H1 (cell line): ENCODE data around the gene ZSCAN10. TPM values are rescaled to one million over a fixed set of nuclear protein-coding genes. Genes with fewer than 3 reads are reported as not detected.

Source experiments
- CTCF ChIA-PET: fragments of 300-600 bp; sonication (Branson Sonifier 250); formaldehyde crosslinking; loops from one replicate; lab custom pipeline; 2021; ENCODE audit not compliant: partially characterized antibody; lab: Charles Lee
- POLR2A ChIA-PET: fragments of 300-600 bp; sonication (Branson Sonifier 250); formaldehyde crosslinking; loops from one replicate; lab custom pipeline; 2021; ENCODE audit warnings: inconsistent platforms; ENCODE audit not compliant: partially characterized antibody; lab: Charles Lee
- DNase-seq, 2 experiments: peaks; one replicate each; pipeline versions ENCODE4 v3.0.0 to v3.0.0-alpha.2; 2010 to 2022; ENCODE audit warnings: low spot score in 2 of 2, low read depth in 1 of 2, mixed read lengths in 1 of 2
- FAIRE-seq: peaks from 2 replicates; lab custom pipeline; 2011; peaks lifted over from hg19 to GRCh38; lab: Jason Lieb, UNC
- H2AFZ ChIP-seq: 2 replicates; pipeline ENCODE4 v1.8.1; 2012; ENCODE audit warnings: low read length, inconsistent platforms
- H2AK5ac ChIP-seq: 2 replicates; pipeline ENCODE4 v1.6.1; 2013; ENCODE audit warnings: low read depth, low read length
- H2BK120ac ChIP-seq: replicated peaks from 2 replicates; pipeline ENCODE3; 2013; ENCODE audit warnings: low read depth, low read length, inconsistent platforms
- H2BK12ac ChIP-seq: 2 replicates; pipeline ENCODE4 v1.6.1; 2013; ENCODE audit warnings: low read depth, low read length
- H2BK15ac ChIP-seq: 2 replicates; pipeline ENCODE4 v1.6.1; 2013; ENCODE audit warnings: low read length
- H2BK20ac ChIP-seq: 2 replicates; pipeline ENCODE4 v1.6.1; 2013; ENCODE audit warnings: low read length
- H2BK5ac ChIP-seq: 2 replicates; pipeline ENCODE4 v1.6.1; 2013; ENCODE audit warnings: low read depth, low read length
- H3K14ac ChIP-seq: 2 replicates; pipeline ENCODE4 v1.6.1; 2013; ENCODE audit warnings: inconsistent platforms; ENCODE audit not compliant: insufficient read length
- H3K18ac ChIP-seq: 2 replicates; pipeline ENCODE4 v1.6.1; 2013; ENCODE audit warnings: low read length; ENCODE audit errors: extremely low read depth
- H3K23ac ChIP-seq: 2 replicates; pipeline ENCODE4 v1.6.1; 2013; ENCODE audit warnings: inconsistent platforms; ENCODE audit not compliant: insufficient read length
- H3K23me2 ChIP-seq: 2 replicates; pipeline ENCODE4 v1.6.1; 2013; ENCODE audit warnings: low read depth, low read length
- H3K27ac ChIP-seq: 2 replicates; pipeline ENCODE4 v1.6.1; 2011; ENCODE audit warnings: low read depth, low read length, inconsistent platforms
- H3K27me3 ChIP-seq, 4 experiments: replicated peaks in 1 of 4; 1 replicate in 1 of 4; 2 replicates in 3 of 4; pipeline versions ENCODE4 v1.6.1 to v1.8.1; 2011 to 2013; ENCODE audit warnings: low read length in 3 of 4, mild to moderate bottlenecking in 3 of 4, inconsistent platforms in 2 of 4, mixed read lengths in 2 of 4, moderate library complexity in 1 of 4; ENCODE audit not compliant: control insufficient read depth in 3 of 4, insufficient read depth in 3 of 4; ENCODE audit errors: extremely low read depth in 1 of 4
- H3K36me3 ChIP-seq, 4 experiments: 2 replicates each; pipeline versions ENCODE4 v1.6.1 to v1.8.1; 2011 to 2013; ENCODE audit warnings: mild to moderate bottlenecking in 4 of 4, low read length in 3 of 4, moderate library complexity in 2 of 4, control low read depth in 1 of 4, inconsistent platforms in 1 of 4; ENCODE audit not compliant: insufficient read depth in 4 of 4, control insufficient read depth in 2 of 4
- H3K4ac ChIP-seq: replicated peaks from 2 replicates; pipeline ENCODE3; 2013; ENCODE audit warnings: low read length, low read depth, mixed read lengths, inconsistent platforms; ENCODE audit not compliant: insufficient read length
- H3K4me1 ChIP-seq, 4 experiments: replicated peaks in 1 of 4; 1 replicate in 1 of 4; 2 replicates in 3 of 4; pipeline versions ENCODE4 v1.6.1 to v1.8.1; 2011 to 2013; ENCODE audit warnings: low read length in 3 of 4, inconsistent platforms in 2 of 4, mixed read lengths in 1 of 4; ENCODE audit not compliant: insufficient read depth in 4 of 4, control insufficient read depth in 3 of 4
- H3K4me2 ChIP-seq, 2 experiments: 2 replicates each; pipeline versions ENCODE4 v1.6.1 to v1.8.1; 2011 to 2013; ENCODE audit warnings: low read depth in 2 of 2, low read length in 2 of 2, control low read depth in 1 of 2, inconsistent platforms in 1 of 2, mild to moderate bottlenecking in 1 of 2; ENCODE audit not compliant: insufficient read depth in 1 of 2
- H3K4me3 ChIP-seq, 4 experiments: fragments of 200-600, 300-600 bp in 1 of 4; sonication (generic), shearing (Covaris generic), sonication (Bioruptor Twin) in 1 of 4; 2 replicates each; pipeline versions ENCODE4 v1.5.1 to v1.8.1; 2011 to 2016; ENCODE audit warnings: low read length in 4 of 4, low read depth in 3 of 4, control low read depth in 2 of 4, inconsistent platforms in 2 of 4, mild to moderate bottlenecking in 2 of 4, mixed read lengths in 1 of 4, moderate library complexity in 1 of 4; ENCODE audit not compliant: insufficient read depth in 2 of 4; ENCODE audit errors: extremely low read depth in 1 of 4
- H3K56ac ChIP-seq: replicated peaks from 2 replicates; pipeline ENCODE3; 2013; ENCODE audit warnings: low read depth, mild to moderate bottlenecking, mixed read lengths, low read length, inconsistent platforms; ENCODE audit not compliant: insufficient read length
- H3K79me1 ChIP-seq: 2 replicates; pipeline ENCODE4 v1.6.1; 2013; ENCODE audit warnings: low read depth, low read length, control low read depth
- H3K79me2 ChIP-seq, 2 experiments: 2 replicates each; pipeline versions ENCODE4 v1.6.1 to v1.8.1; 2012 to 2013; ENCODE audit warnings: low read length in 2 of 2, mild to moderate bottlenecking in 2 of 2, inconsistent platforms in 1 of 2; ENCODE audit not compliant: insufficient read depth in 2 of 2, control insufficient read depth in 1 of 2
- H3K9ac ChIP-seq, 4 experiments: replicated peaks in 1 of 4; 1 replicate in 1 of 4; 2 replicates in 3 of 4; pipeline versions ENCODE4 v1.6.1 to v1.8.1; 2011 to 2013; ENCODE audit warnings: low read depth in 3 of 4, low read length in 3 of 4, control low read depth in 2 of 4, mild to moderate bottlenecking in 2 of 4, moderate library complexity in 2 of 4, inconsistent platforms in 1 of 4; ENCODE audit errors: extremely low read depth in 1 of 4
- H3K9me3 ChIP-seq, 2 experiments: 2 replicates each; pipeline versions ENCODE4 v1.6.1 to v1.8.1; 2012 to 2013; ENCODE audit warnings: mild to moderate bottlenecking in 2 of 2, moderate library complexity in 2 of 2, control low read depth in 1 of 2, inconsistent platforms in 1 of 2, low read depth in 1 of 2, low read length in 1 of 2, mixed read lengths in 1 of 2; ENCODE audit not compliant: insufficient read depth in 2 of 2
- H4K20me1 ChIP-seq, 2 experiments: replicated peaks in 1 of 2; 2 replicates each; pipeline versions ENCODE3 to v1.8.1; 2011 to 2013; ENCODE audit warnings: inconsistent platforms in 2 of 2, low read length in 2 of 2, mild to moderate bottlenecking in 1 of 2; ENCODE audit not compliant: insufficient read depth in 2 of 2, control insufficient read depth in 1 of 2
- H4K5ac ChIP-seq: 2 replicates; pipeline ENCODE4 v1.6.1; 2013; ENCODE audit warnings: low read length, low read depth, mixed read lengths, inconsistent platforms; ENCODE audit not compliant: insufficient read length
- H4K8ac ChIP-seq: 2 replicates; pipeline ENCODE4 v1.8.0; 2013; ENCODE audit warnings: mild to moderate bottlenecking, moderate library complexity, low read length, inconsistent platforms; ENCODE audit not compliant: insufficient read depth; ENCODE audit errors: extremely low read depth
- H4K91ac ChIP-seq: replicated peaks from 2 replicates; pipeline ENCODE3; 2013; ENCODE audit warnings: low read length, mixed read lengths, inconsistent platforms; ENCODE audit not compliant: insufficient read length
- CEBPB ChIP-seq: IDR thresholded peaks from 2 replicates; pipeline ENCODE4 v1.6.1; 2012; ENCODE audit warnings: low read depth, low read length
- CHD1 ChIP-seq: IDR thresholded peaks from 2 replicates; pipeline ENCODE4 v1.6.1; 2012; ENCODE audit warnings: low read depth, low read length, improper control_type of control experiment
- CHD2 ChIP-seq: IDR thresholded peaks from 2 replicates; pipeline ENCODE4 v1.6.1; 2012; ENCODE audit warnings: low read length, improper control_type of control experiment
- CREB1 ChIP-seq: IDR thresholded peaks from 2 replicates; pipeline ENCODE4 v1.6.1; 2012; ENCODE audit warnings: inconsistent platforms
- EGR1 ChIP-seq: IDR thresholded peaks from 2 replicates; pipeline ENCODE4 v1.6.1; 2011; ENCODE audit warnings: low read depth, low read length, borderline replicate concordance
- JUN ChIP-seq: IDR thresholded peaks from 2 replicates; pipeline ENCODE4 v1.6.1; 2011; ENCODE audit warnings: low read depth, mild to moderate bottlenecking, improper control_type of control experiment, low read length
- POU5F1 ChIP-seq: IDR thresholded peaks from 2 replicates; pipeline ENCODE4 v1.6.1; 2011; ENCODE audit warnings: low read depth, mild to moderate bottlenecking, low read length, moderate library complexity
- RXRA ChIP-seq: IDR thresholded peaks from 2 replicates; pipeline ENCODE4 v1.6.1; 2011; ENCODE audit warnings: low read depth, mild to moderate bottlenecking, low read length, moderate library complexity; ENCODE audit not compliant: insufficient read depth
- SIN3A ChIP-seq, 2 experiments: IDR thresholded peaks in 1 of 2; conservative IDR thresholded peaks in 1 of 2; 2 replicates each; pipeline ENCODE4 v1.6.1; 2011 to 2012; ENCODE audit warnings: low read length in 2 of 2, improper control_type of control experiment in 1 of 2, low read depth in 1 of 2, mild to moderate bottlenecking in 1 of 2
- SP4 ChIP-seq: IDR thresholded peaks from 2 replicates; pipeline ENCODE4 v1.6.1; 2012; ENCODE audit warnings: low read length, inconsistent platforms
- WGBS, 2 experiments: shearing (Covaris generic) in 1 of 2; methylation state at CpG; one replicate each; pipeline versions ENCODE4 v1.1.6 to v1.1.7; 2013 to 2015; ENCODE audit warnings: low lambda C conversion rate in 2 of 2, mixed read lengths in 2 of 2, inconsistent platforms in 1 of 2, low coverage in 1 of 2, missing lambda C conversion rate in 1 of 2; ENCODE audit not compliant: insufficient replicate concordance in 2 of 2, insufficient coverage in 1 of 2, insufficient read length in 1 of 2; ENCODE audit errors: extremely low coverage in 1 of 2, missing lambda C conversion rate in 1 of 2; 5-methylcytosine and 5-hydroxymethylcytosine counted together
- polyA plus RNA-seq, 7 experiments: library from polyadenylated mRNA; depleted of rRNA in 3 of 7; stranded (reverse) in 5 of 7; unstranded in 2 of 7; fragments of >200 nt in 5 of 7; fragments of 200-250 nt in 2 of 7; gene quantifications; 1 replicate in 5 of 7; 2 replicates in 1 of 7; 4 replicates in 1 of 7; pipeline versions ENCODE4 v1.2.1 to v1.2.3, GENCODE V29; 2011 to 2013; ENCODE audit warnings: missing spikeins in 2 of 7, mixed read lengths in 2 of 7
- total RNA-seq: library from RNA; stranded (reverse); fragmentation: NEBNext Ultra II Directional; extraction: Animal tissue kit (Norgen Biotek cat#: 25700); gene quantifications from 2 replicates; pipeline ENCODE4 v1.2.1, GENCODE V29; 2021

ZSCAN10 gene
- total and polyA plus RNA-seq, 2 of the 8 experiments (the other 6 are each of a cell fraction or from before 2014, with no cell fraction given), result 209 to 314 TPM

DNA sequence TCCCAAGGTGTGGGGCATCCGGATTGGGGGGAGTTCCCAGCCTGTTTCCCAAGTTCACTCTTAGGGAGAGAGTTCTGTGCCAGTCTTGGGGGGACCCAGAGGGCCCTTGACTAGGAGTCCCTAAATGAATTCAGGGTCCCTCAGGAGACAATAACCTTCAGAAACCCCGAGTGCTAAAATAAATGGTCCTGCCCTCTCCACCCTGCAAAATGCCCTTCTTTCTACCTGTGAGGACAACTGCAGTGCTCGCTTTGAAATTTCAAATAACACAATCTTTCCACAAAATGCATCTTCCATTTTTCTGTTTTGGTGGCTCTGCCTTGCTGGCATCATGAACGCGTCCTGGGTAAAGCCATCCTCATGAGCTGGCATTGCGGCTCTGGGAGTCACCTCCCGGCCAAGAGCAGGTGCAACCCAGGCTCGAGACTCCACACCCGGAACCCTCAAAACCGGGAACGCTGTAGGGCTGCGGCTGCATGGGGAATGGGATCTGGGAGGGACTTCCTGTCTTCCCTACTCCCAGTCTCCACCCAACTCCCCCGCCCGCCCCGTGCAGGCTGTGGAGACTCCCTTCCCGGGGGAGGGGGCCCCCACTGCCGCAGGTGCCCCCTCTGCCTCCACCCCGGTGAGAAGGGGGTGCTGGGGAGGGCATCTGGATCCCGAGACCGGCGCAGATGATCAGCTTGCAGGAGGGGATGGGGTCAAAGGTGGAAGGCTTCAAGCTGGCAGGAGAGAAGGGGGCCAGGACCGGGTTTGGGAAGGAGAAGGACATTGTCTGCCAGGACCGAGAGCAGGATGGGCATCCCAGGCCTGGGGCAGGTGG, 13.2 kb upstream of the ZSCAN10 start, which contains the start of gene ZNF205:
Gene ZNF205, plus strand, starts transcription at position 529 of the 823 bp plus-strand sequence. CDS start 845 bp downstream, outside the sequence.
- Histone ChIP-seq H2BK12ac (peak within 1 kb of the TSS; percentile 80; the same call in 1 of the 2 replicates), H2AK5ac (0 out of 2 replicates have a peak within 1 kb of the TSS, but pooled peaks have one; percentile 39), H3K56ac (peak within 1 kb of the TSS; percentile 75), H2BK5ac (peak within 1 kb of the TSS; percentile 93; the same call in 1 of the 2 replicates), H3K23ac (no peak within 1 kb of the TSS), H3K9me3 (no peaks in the 10 kb centered on the region), H3K36me3 (peaks cover 0 to 11% (median 9%) of the 10 kb centered on the region in 4 experiments; a peak in 7 of 8 replicates), H4K8ac (peak within 1 kb of the TSS; percentile 92), H3K79me1 (peaks cover 6% of the 10 kb centered on the region; the same call in 1 of the 2 replicates), H2BK120ac (no peak within 1 kb of the TSS), H3K4me3 (peak within 1 kb of the TSS; percentile 85 to 93 (median 92)), H2BK20ac (no peak within 1 kb of the TSS), H2AFZ (peak within 1 kb of the TSS; percentile 24; the same call in 1 of the 2 replicates), H4K91ac (peak within 1 kb of the TSS; percentile 70), H4K5ac (peak within 1 kb of the TSS; percentile 81), H2BK15ac (peak within 1 kb of the TSS; percentile 88; the same call in 1 of the 2 replicates), H3K27ac (peak within 1 kb of the TSS; percentile 51; the same call in 1 of the 2 replicates), H3K4ac (peak within 1 kb of the TSS; percentile 82), H3K4me1 (peaks cover 0 to 15% (median 8%) of the 10 kb centered on the region in 4 experiments; a peak in 5 of 7 replicates), H3K14ac (no peak within 1 kb of the TSS), H3K4me2 (peak within 1 kb of the TSS; percentile 79 to 93), H4K20me1 (peaks cover 0 to 4% of the 10 kb centered on the region in 2 experiments), H3K23me2 (peaks cover 8% of the 10 kb centered on the region), H3K27me3 (no peaks in the 10 kb centered on the region), H3K18ac (no peak within 1 kb of the TSS; the same call in none of the 2 replicates), H3K79me2 (peaks cover 0 to 17% of the 10 kb centered on the region in 2 experiments; a peak in 2 of 4 replicates), H3K9ac (peak within 1 kb of the TSS; percentile 59 to 74 (median 64))
- WGBS, 2 experiments, result 18% methylated on average over 22 of the region's 23 CpGs; no CpG with 5 or more reads in 1 of the 2 experiments
- POLR2A ChIA-PET, result interaction anchor here (0.8 to 12.1 kb wide), 11 partner anchors 8 to 108 kb away, joined by 3 to 169 read pairs (median 5); partner anchors contain the start of gene ZSCAN10
- DNase-seq (peak in 1 of 2 experiments; percentile 92), FAIRE-seq (no peak)
- CTCF ChIA-PET, result interaction anchor here (0.6 to 36.8 kb wide), 10 partner anchors 9 to 94 kb away, joined by 3 to 619 read pairs (median 14); partner anchors contain the start of genes ZNF213 and ZSCAN10
- TF ChIP-seq CHD2, result 0 out of 2 replicates have a peak, but pooled peaks have one; percentile 63
- TF ChIP-seq POU5F1, result 0 out of 2 replicates have a peak, but pooled peaks have one; percentile 5
- TF ChIP-seq EGR1, result peak; percentile 44; the same call in 1 of the 2 replicates
- 0 out of 2 replicates have a peak, but pooled peaks have one; percentile 57 for TF ChIP-seq SP4
- TF ChIP-seq RXRA, result no peak
- TF ChIP-seq CHD1, result no peak
- TF ChIP-seq CREB1, result no peak; the same call in 1 of the 2 replicates
- peak; percentile 79 to 95; a peak in 2 of 4 replicates for TF ChIP-seq SIN3A (conservative IDR thresholded peaks at IDR 0.05 in 1 of 2, IDR thresholded peaks at IDR 0.05 in 1 of 2; ENCODE audit: low read depth in 1 of 2, low read length in 2 of 2)
- TF ChIP-seq JUN, result no peak
- no peak for TF ChIP-seq CEBPB
